Stimulated activated CD4-positive, alpha-beta T cell treated with anti-CD3 and anti-CD28 coated beads, Interleukin-2, amount 100 ng/mL, for 48 hours (primary cell): ENCODE data around the gene DUSP14.
A peak's percentile ranks its signal among the peaks of the same experiment; 100 is the strongest.
"Not testable (repeated sequence)": the region's sequence is repeated elsewhere in the genome, so short reads cannot be mapped to it uniquely, and the experiment has no call there.

ENCODE experiments used
- DNase-seq, 2 donors: peaks; one replicate each; pipeline ENCODE4 v3.0.0-alpha.2; 2020

Gene DUSP14

DNA sequence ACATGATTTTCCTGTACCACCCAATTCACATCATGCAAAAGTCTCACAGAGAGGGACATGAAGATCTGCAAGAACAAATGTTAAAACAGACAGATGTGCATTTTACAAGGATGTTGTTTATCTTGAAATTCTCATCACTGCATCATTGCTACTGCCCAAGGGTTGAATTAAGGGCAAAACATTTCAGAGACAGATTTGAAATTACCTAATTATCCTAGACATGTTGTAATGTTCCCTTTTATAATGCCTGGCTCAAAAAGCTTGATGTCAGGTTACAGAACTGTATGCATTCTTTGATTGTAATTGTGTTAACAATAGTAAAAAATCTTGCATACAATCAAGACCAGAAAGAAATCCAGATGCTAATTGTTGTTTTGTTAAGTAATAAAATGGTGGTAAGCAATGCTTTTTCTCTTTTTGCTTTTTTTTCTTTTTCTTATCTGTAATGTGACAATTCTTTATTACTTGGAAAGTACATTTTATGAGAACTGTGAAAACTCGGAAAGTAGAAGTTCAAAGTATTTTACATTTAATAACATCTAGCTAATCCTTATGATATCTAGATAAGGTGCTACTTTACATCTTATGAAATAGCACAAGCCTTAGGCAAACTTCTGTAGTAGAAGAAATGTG is 3.6 kb upstream of the DUSP14 start:
- no peak for DNase-seq

DNA sequence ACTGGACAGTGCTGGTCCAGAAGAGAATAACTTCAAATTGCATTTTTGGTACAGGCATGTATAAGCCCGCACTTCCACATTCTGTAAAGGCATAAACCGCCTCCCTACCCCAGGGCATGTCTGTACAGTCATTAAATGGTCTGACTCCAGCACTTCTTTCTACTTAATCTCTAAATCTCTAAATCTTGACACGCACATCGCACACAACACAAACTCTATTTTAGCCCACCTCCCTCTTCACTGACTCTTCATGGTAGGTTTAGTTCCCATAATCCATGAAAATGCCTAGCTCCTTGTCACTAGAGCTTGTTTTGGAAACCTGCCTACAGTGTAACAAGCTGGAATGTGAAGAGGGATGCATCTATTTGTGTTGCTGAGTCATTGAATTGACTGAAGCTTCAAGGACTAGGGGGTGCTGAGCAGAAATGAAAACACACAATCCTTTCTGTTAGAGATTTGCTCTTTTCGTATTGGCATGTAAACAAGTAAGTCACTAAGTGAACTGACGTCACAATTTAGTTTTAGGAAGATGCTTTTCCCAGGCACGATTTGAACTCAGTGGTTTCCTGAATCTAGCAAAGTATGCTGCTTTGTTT is 1.6 kb upstream of the DUSP14 start:
- DNase-seq = no peak

DNA sequence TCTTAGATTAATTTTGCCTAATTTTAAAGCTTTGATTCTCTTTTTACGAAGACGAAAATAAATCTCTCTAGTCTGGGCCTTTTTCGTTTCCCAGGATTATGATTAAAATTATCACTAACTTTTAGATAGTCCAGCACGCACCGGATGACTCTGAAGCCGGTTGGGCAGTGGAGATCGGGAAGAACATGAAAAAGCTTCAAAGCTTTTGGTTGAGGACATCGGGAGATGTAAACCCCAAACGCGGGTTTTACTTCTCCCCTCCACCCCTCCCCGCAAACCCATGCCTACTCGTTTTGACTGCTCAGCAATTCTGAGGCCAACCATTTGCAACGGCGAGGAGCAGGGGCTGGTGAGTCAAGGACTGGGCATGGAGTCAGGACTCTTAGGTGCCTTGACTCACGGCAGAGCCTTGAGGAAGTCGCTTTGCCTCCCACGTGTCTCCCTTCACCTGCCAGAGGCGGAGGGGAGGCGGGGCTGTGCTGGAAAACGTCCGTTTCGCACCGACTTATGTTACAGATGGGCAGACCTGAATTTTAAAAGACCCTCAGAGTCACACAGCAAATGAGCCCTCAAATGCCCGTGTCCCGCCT is 989 bp upstream of the DUSP14 start:
- peak; percentile 45 to 58 for DNase-seq

DNA sequence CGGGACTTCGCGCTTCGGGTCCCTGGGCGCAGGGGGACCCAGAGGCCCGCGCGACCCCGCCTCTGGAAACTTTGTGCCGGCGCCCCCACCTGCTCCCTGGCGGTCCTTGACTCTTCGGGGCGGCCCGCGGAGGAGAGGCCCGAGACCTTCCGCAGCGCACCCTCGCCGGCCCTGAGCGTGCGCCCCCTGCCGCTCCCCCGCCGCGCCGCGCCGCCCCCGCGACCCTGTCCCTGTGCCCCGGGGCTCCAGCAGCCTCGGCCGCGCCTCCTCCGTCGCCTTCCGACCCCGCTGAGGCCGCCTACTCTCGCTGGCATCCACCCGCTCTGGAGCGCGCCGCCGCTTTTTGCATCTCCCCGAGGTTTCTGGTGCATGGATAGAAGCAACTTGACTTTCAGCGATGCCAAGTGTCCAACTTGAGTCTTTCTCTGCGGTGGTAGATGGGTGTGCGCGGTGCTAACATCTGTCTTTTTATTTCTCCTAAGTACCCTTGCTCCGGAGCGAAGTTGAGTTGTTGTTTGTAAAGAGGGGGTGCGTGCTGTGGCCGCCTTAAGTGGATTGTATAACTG is 414 bp downstream of the DUSP14 start:
- peak; percentile 61 to 65 for DNase-seq

DNA sequence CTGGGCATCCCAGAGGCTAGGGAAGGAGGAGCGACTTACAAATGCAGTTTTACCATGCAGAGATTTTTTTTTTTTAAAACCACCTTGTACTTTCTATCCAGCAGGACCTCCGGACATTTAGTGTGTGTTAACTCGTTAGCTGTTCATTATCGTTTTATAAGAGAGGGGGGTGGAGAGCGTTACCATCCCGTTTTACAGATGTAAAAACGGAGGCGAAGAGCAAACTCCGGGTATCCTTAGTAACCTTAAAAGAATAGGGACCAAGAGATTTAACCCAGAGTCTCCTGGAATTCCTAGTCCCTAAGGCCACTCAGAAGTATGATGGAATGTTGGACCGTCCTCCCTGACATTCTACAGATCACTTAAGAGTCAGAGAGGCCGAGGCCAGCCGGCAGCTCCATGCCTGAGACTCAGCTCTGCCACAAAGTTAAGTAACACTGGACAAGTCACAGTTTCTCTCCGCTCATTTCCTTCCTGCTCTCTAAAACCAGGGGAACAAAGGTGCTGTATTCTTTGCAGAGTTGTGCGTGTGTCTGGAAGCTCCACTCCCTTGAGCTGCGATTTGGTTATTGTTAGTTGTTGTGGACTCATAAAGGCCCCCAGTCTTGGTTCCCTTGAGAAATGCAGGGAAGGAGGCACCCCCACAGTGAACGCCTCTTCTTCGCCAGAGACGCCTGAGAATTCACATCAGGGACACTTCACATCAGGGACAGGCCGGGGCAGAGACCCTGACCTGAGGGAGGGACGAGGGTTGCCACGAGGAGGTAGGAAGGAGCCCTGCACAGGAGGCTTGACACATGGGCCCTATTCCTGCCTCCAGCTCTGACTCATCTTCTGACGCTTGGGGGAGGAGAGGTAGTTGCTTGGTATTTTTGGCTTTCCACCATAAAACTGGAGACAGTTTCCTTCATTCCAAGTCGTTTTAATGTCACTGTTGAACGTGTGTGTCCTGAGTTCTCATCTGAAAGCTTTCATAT is 1.2 kb downstream of the DUSP14 start:
- peak; percentile 7 to 17 for DNase-seq

DNA sequence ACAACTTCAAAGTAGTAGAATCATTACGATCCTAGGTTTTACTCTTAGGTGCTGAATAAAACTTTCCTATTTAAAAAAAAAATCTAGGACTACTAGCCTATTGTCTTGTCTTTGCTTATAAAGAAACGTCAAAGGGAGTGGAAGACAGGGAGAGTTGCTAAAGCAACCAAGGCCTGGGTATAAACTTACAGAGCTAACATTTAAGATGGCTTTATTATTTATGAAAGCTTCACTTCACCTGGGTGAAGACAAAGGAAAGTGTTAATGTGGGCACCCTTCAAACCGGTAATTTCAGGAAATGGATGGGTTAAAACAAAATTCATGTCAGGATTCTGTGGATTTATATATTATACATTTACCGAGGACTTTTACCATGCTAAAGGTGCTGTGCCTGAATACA is 2.5 kb downstream of the DUSP14 start:
- no peak for DNase-seq

DNA sequence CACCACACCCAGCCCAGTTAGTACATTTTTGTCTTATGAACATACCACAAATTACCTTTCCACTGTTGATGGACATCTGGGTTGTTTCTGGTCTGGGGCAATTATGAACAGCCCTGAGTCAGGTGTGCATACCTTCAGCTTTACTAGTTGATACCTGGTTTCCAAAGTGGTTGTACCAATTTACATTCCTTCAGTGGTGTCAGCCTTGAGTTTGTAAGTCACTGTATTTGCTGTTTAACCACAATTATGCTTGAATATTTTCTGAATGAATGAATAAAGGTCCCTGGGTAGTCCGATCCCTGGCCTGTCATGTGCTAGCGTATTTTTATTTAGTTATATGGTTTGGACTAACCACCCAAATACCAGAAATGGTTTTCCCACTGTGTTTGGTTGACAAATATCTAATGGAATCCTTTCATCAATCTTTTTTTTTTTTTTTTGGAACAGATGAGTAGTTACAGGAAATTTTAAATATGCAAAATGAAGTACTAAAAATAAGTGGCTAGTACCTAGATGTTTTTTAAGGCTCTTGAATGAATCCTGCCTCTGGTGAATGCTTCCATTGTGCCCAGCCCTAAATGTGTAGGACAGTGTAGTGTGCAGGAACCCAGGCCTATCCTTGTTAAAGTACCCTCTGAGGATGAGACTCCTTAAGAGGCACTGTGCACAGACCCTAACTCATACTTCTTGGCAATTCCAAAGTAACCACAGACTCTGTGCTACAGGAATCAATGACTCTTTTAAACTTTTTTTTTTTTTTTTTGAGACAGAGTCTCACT is 3.7 kb downstream of the DUSP14 start:
- DNase-seq = no peak

DNA sequence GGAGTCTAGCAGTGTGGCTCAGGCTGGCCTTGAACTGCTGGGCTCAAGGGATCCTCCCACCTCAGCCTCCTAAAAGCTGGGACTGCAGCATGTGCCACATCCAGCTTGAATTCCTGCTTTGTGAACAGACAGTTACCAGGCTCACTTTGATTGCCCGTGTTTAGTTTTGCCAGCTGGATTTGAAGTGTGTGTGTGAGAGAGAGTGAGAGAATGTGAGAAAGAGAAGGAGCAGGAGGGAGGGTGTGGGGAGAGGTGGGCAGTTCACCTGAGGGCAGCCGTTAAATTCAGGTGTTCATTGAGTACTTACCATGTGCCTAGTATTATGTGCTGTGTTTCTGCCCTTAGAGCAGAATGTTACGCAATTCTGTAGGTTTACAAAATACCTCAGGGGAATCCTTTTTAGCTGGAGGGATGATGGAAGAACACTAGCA is 4.7 kb downstream of the DUSP14 start:
- no peak for DNase-seq

DNA sequence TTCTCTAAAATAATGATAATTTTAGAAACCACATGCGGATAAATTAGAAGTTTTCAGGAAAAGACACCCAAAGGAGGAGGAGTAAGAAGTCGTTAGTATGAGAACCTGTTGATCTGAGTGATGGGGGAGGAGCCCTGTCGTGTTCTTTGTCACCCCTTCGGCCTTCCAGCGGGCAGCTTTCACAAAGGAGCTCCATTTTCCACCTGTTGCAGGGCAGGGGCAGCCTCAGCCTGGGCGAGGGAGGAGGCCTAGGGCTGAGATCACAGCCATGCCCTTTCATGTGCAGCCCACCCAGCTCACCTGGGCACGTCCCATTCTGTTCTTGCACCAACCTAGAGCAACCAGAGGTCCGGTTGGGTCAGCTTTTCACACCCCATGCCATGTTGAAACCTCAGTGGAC is 5.3 kb downstream of the DUSP14 start:
- DNase-seq = no peak

DNA sequence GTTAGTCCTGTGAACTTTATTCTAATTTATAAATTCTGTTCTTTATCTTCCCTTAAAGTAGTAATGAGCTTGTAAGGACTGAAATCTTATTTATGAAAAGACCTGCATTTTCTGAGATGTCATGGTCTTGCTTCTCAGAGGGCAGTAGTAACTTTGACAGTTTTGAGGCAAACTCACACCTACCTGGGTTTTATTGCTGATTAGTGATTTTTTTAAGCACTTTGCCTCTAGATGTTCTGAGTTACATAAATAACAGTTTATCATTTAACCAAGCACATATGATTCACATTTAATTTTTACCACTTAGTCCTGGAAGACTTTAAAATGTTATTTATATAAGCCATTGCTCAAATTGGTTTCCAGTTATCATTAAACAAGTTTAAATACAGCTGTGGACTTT is 10.7 kb downstream of the DUSP14 start:
- DNase-seq = no peak

DNA sequence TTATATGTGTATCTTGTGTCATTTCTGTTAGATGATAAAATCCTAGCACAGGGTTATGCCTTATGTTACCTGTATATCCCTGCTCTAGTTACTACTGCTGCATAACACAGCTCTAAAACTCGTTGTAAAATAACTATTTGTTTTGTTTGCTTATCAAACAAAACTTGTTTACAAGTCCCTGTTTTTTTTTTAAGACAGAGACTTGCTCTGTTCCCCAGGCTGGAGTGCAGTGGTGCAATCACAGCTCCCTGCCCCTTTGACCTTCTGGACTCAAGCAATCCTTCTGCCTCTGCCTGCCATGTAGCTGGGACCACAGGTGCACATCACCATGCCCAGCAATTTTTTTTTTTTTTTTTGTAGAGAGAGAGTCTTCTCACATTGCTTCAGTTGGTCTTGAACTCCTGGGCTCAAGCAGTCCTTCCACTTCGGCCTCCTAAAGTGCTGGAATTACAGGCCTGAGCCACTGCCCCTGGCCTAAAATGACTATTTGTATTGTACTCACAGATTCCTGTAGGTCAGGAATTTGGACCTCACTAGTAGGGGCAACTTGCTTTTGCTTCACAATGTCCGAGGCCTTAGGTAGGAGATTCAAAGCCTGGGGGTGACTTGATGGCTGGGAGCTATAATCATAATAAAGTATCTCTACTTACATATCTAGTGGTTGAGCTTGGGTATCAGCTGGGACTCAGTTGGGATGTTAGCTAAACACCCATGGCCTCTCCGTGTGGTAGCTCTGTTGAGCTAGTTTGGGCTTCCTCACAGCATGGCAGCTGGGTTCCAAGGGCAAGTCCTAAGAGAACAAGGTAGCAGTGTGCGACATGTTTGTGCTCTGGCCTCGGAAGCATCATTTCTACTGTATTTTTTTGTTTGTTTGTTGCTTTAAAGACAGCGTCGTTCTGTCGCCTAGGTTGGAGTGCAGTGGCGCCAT is 12.6 kb downstream of the DUSP14 start:
- DNase-seq = no peak

DNA sequence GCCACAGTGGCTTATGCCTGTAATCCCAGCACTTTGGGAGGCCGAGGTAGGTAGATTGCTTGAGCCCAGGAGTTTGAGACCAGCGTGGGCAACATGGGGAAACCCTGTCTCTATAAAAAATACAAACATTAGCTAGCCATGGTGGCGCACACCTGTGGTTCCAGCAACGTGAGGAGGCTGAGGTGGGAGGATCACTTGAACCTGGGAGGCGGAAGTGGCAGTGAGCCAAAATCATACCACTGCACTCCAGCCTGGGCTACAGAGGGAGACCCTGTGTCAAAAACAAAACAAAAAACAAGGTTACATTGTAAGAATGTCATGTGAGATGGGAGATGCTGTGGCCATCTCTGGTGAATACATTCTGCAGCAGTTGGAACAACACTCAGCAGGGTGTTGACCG is 13.5 kb downstream of the DUSP14 start:
- no peak for DNase-seq

DNA sequence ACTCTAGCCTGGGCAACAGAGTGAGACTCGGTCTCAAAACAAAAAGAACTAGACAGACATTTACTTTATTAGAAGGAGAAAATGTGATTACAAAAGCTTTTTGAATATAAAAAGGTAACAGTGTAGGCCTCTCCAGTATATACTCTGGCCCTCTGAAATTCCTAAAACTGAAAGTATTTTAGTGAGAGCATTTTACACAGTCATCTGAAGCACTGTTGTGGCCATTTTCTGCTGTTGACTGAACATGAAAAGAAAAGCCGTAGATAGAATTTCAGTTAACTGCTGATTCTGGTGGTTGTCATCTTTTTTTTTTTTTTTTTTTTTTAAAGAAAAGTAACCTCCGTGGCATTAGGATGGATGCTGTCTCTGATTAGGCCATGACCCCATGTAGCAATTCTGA is 15.6 kb downstream of the DUSP14 start:
- no peak for DNase-seq

DNA sequence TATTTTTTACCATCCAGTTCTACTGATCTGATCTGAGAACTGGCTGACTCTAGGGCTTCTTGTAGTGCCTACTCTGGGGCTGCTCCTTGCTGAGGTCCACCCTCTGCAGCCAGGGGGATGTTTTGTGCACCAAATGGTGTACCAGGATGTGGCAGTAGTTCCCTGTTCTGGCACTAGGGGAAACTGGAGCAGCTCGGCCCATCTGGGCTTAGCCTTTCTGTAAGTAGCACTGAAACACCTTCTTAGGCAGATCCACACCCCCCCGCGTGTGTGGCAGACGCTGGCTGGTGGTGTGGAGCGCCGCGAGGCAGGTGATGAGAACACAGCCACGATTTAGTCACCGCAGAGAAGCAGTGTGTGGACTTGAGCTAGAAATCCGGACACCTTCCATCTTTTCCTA is 17.0 kb downstream of the DUSP14 start:
- DNase-seq = peak in 1 of 2 donors; percentile 18

DNA sequence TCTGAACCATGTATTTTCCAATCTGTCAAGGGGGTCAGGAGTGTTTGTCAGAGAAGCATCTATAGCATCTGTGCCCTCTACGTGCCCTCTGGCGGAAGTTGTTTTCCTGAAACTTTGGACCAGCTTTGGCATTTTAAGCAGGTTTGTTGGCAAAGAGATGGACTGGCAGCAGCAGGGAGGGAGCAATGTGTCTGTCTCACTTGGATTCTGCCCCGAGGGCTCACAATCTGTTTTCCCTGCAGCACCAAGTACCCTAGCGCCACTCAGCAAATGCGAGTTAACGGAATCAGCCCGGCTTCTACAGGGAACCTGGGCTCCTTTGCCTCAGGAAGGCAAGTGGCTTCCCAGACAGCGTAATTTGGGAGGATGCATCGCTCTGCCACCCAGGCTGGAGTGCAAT is 17.4 kb downstream of the DUSP14 start:
- DNase-seq = no peak

DNA sequence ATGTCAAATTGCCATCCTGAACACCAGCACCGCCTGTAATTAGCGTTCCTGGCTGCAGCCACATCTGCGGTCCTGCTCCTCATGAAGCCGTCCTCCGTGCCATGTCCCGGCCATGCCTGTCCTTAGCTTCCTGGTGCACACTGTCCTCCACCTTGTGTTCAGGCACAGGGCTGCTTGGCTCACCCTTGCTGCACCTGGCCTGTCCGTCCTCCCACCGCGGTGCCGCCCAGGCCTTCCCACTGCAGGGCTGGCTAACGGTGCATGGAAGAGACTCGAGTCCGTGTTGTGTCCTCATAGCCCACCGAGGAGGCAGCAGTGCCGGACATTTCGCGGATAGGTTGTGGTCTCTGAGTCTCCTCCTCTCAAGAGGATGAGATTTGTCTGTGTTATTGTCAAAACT is 20.4 kb downstream of the DUSP14 start:
- no peak for DNase-seq

DNA sequence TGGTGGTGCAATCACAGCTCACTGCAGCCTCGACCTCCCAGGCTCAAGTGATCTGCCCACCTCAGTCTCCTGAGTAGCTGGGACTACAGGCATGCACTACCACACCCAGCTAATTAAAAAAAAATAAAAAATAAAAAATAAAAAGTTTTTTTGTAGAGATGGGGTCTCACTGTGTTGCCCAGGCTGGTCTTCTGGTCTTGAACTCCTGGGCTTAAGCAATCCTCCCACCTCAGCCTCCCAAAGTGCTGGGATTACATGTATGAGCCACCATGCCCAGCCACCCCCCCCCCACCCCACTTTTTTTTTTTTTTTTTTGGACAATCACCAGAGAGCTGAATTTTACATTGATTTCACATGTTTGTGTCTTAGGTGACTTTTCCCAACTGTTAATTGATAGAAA is 22.0 kb downstream of the DUSP14 start:
- not testable (repeated sequence) for DNase-seq

DNA sequence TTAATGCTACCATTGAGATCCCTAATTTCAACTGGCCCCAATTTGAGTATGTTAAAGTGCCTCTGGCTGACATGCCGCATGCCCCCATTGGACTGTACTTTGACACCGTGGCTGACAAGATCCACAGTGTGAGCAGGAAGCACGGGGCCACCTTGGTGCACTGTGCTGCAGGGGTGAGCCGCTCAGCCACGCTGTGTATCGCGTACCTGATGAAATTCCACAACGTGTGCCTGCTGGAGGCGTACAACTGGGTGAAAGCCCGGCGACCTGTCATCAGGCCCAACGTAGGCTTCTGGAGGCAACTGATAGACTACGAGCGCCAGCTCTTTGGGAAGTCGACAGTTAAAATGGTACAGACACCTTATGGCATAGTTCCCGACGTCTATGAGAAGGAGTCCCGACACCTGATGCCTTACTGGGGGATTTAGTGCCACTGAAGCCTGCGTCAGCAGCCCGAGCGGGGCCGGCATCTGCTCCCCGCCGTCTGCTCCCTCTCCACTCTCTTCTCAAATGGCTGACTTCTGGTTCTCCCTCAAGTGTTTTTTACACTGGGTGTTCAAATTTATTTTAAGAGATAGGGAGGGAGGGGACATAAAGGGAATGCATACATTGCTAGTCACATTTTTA is 22.9 kb downstream of the DUSP14 start:
- DNase-seq = no peak

DNA sequence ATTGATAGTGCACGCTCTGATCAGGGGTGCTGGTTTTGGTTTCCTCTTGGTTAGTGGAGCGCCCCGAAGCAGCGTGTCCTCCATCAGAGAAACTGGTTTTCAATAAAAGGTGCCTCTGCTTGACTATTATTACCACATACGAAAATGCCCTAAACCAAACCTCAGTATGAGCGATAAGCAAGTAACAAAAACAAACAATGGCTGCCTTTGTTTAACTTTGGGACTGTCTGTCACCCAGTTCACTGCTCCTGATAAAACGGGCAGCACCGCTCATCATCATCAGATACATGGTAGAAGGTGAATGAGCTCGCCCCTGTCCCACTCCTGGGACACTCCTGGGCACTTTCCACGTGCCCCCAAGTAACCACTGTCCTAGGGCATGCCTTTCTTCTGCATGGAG is 24.0 kb downstream of the DUSP14 start:
- DNase-seq = no peak

DNA sequence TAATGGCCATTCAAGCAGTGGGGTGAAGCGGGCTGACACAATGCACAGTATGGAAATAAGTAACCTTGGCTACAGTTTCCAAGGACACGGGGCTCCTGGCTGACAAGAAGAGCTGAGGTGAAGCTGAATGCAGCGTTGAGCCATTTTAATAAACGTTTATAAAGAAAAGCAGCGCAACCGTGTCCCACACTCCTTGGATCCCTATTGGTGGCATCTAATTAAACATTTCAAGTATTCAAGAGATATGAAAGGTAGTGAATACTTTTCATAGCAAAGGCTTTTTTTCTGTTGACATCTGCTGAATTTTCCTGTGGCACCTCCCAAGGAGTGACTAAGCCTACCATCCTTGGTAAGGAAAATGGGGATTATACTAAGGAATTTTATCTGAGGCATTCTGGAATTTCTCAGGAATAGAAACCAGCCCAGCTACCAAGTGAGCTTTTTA is 26.5 kb downstream of the DUSP14 start:
- no peak for DNase-seq

DNA sequence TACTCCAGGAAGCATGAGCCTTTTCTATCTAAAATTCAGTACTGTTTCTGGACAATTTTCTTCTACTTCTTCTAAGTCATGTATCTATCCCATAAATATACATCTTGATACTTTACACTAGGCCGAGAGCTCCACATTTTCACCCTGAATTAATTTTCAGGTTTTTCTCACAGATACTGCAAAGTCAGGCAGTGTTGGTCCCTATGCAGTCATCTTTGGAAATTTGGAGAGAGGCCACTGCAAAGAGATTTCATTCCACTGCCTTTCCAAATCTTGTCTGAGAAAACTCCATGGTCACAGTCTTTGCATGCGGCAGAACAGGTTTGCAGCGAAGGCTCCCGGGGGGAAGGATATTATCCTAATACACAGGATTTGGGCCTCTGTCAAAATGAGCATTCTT is 28.2 kb downstream of the DUSP14 start:
- no peak for DNase-seq
